RCC 7860 (cell line): Measurements from ENCODE around the gene SLC30A1.
A peak's percentile ranks its signal among the peaks of the same experiment; 100 is the strongest.
"Not testable (repeated sequence)": the region's sequence is repeated elsewhere in the genome, so short reads cannot be mapped to it uniquely, and the experiment has no call there.

Source experiments
- DNase-seq: peaks from one replicate; pipeline ENCODE4 v3.0.0-alpha.2; 2015; ENCODE audit warnings: low spot score
- FAIRE-seq: peaks from 2 replicates; lab custom pipeline; 2012; peaks lifted over from hg19 to GRCh38; lab: Jason Lieb, UNC

SLC30A1 gene

GRCh38 chr1:211586538-211586937 is 7.6 kb upstream of the SLC30A1 start:
- no peak for FAIRE-seq
- DNase-seq, result no peak

- FAIRE-seq (no peak), DNase-seq (no peak)
Measured at GRCh38 chr1:211583011-211583992, 4.3 kb upstream of the SLC30A1 start.

- FAIRE-seq (no peak), DNase-seq (no peak)
Measured at GRCh38 chr1:211581526-211581925, 2.6 kb upstream of the SLC30A1 start.

- DNase-seq (no peak), FAIRE-seq (no peak)
Measured at GRCh38 chr1:211580303-211580687, 1.3 kb upstream of the SLC30A1 start.

GRCh38 chr1:211579440-211580302 is 710 bp upstream of the SLC30A1 start:
- no peak for DNase-seq
- FAIRE-seq, result no peak

DNA sequence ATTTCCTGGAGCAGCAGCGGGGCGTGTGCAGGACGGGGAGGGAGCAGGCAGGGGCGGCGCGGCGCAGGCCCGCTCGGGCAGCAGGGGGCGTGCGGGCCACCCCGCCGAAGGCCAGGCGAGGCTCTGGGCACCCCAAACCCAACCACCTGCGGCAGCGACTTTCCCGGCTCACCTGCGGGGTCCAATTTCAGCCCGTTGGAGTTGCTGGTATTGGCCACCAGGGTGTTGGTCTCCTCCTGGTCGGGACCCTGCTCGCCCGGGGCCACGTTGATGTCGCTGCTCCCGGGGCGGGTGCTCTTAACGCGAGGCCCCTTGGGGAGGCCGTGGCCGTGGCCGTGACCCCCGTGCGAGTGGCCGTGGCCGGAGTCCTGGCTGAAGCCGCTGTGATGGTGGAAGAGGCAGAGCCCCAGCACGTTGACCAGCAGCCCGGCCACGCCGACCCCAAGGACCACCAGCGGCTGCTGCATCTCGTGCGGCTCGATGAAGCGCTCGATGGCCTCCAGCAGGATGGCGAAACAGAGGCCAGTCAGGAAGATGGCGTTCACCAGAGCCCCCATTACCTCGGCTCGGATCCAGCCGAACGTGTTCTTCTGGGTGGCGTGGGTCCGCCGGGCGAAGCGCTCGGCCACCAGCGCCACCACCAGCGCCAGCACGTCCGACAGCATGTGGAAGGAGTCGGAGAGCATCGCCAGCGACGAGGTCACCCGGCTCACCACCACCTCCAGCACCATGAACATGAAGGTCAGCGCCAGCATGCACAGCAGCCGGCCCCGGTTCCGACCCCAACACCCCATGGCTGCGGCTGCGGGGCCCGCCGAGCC is 932 bp downstream of the SLC30A1 start:
- DNase-seq (peak; percentile 38), FAIRE-seq (no peak)

DNA sequence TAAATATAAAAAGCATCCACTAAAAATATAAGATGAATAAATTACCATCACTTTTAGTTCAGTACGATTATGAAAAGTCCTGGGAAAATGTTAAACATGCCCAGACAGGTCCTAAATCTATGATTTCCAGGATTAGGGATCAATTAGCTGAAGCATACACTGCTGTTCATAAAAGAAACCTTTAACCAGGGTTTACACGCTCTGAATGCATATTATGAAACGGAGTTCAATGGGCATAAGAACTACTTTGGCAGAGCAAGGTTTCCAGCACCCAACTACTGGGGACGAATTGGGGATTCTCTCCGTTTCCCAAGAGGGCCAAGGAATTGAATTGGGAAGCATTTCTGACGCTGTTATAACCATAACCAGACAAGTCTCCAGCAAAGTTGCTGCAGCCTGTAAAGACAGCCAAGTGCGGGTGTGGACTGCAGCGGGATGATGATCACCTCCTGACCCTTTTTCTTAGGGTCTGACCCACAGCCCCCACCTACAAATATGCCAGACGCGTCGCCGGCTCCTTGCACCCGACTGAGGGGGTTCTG is 1.6 kb downstream of the SLC30A1 start:
- no peak for DNase-seq
- FAIRE-seq, result no peak

DNA sequence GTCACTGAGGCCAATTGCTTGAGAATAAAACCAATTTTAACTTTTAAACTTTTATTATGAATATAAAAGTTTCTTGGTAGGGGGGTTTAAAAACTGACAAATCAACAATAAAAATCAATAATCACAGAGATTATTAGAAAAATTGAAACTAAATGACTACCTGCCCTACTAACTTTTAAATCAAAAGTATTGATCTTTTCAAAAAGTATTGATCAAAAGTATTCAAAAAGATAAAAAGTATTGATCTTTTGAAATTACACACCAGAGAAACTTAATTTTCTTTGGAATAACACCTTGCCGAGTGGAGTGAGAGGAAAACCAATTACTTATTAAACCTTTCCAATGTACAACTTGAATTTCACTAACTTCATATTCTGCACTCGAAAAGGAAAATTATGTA is 2.2 kb downstream of the SLC30A1 start:
- FAIRE-seq (no peak), DNase-seq (no peak)

DNA sequence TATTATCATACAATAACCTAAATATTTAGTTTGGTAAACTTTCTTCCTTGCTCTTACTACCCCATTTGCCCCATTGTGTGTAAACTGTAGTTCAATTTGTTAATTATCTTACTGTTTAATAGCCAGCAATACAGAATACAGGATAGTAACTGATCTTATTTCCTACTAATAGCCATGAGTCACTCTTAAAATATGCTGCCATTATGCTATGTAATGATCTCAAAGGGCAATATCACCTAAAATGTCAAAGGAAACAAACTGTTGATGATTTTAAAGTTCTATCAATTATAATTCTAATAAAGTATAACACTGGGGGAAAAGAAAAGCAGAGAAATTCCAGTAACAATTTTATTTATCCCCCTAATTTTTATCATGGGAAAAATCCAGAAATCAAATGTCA is 4.3 kb downstream of the SLC30A1 start:
- DNase-seq (no peak), FAIRE-seq (no peak)

- FAIRE-seq, result no peak
- DNase-seq, result no peak
Measured at GRCh38 chr1:211571998-211572397, 7.0 kb downstream of the SLC30A1 start.

GRCh38 chr1:211570378-211570777 is 8.6 kb downstream of the SLC30A1 start:
- not testable (repeated sequence) for FAIRE-seq, DNase-seq

DNA sequence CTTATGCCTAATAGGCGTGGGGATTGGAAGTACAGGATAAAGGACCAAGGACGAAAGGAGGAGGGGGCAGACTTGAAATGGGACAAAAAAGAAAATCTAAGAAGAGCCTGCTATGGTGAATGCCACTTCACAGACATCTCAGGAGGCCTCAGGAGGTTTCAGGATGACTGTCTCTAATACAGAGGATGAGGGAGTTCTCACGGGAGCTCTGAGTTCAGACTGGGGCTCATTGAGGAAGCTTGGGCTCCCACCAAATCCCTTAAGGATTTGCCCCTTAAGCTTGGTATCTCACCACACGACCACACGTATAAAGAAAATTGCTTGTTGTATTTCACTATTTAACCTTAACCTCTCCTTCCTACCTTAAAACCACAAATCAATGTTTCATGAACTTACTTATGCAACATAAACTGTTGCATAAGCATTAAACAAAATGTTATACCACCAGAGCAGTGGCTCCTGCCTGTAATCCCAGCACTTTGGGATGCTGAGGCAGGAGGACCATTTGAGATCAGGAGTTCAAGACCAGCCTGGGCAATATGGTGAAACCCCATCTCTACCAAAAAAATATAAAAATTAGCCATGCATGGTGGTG is 12.4 kb downstream of the SLC30A1 start:
- FAIRE-seq (no peak), DNase-seq (no peak)

DNA sequence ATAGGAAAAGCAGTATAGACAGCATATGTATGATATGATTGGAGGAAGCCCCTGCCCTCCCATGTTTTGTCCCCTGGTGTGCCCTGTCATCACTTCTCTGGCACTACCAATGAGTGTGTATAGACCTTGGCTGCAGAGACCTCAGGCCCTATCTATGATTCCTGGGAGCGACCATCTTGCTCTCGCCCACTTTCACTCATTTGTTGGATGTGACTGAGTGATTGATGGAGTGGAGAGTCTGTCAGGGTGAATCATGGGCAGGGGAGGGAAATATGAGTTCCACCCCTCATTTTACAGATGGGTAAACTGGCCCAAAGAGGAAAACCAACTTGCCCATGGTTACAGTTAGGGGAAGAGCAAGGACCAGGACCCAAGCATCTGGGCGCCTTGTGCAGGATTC is 14.9 kb downstream of the SLC30A1 start:
- FAIRE-seq (no peak), DNase-seq (no peak)

DNA sequence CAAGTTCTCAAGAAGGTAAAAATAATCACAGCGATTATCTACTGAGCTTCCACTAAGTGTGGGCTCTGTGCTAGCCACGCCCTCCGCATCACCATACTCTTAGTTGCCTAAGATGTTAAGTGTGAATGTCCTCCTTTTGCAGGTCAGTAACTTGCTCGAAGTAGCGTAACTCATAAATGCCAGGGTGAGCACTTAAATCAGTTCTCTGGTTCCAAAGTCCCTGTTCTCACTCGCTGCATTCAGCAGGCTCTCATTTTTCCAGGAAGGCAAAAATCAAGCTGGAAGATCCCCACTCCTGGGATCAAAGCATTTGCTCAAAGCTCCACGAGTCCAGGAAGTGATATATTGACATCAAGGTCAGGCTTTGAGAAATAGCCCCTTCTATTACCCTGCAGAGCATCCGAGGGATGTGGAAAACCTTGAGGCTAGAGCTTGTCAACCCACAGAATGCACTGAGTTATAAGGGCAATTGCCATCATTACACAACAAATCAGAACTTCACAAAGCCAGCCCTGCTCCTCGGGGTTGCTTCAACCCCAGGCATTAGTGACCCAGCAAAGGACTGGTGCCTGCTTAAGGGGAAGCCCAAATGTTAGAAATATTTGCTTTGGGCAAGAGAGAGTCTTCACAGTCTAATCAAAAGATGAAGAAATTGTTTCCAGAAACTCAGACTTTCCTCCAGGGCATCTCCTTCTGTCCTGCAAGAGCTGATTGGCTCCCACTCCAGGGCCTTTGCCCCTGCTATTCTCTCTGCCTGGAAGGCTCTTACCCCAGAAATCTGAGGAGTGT is 19.5 kb downstream of the SLC30A1 start:
- no peak for FAIRE-seq
- DNase-seq, result no peak

DNA sequence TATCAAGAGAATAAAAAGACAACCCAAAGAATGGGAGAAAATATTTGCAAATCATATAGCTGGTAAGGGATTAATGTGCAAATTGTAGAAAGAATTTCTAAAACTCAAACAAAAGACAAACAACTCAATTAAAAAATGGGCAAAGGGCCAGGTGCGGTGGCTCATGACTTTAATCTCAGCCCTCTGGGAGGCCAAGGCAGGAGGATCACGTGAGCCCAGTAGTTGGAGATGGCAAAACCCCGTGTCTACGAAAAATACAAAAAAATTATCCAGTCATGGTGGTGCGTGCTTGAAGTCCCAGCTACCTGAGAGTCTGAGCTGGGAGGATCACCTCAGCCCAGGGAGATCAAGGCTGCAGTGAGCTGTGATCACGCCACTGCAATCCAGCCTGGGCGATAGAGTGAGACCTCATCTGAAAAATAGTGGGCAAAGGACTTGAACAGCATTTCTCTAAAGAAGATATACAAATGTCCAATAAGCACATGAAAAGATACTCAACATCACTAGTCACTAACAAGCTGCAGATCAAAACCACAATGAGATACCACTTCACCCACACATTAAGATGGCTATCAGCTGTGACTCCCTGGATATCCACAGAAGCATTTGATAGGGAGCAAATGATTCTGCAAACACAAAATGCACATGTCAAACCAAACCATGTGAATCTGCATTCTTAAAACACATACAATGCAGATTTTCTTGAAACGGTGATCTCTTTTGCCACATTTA is 20.9 kb downstream of the SLC30A1 start:
- no peak for DNase-seq
- FAIRE-seq, result no peak

GRCh38 chr1:211553549-211553948 is 25.4 kb downstream of the SLC30A1 start:
- FAIRE-seq (no peak), DNase-seq (no peak)

- DNase-seq (no peak), FAIRE-seq (no peak)
Measured at GRCh38 chr1:211551638-211552460, 27.1 kb downstream of the SLC30A1 start.
